Lower leg skin (tissue), 4 donors: ENCODE results near the gene SNAI3. TPM values are rescaled to one million over a fixed set of nuclear protein-coding genes. Genes with fewer than 3 reads are reported as not detected.

Experiments
- DNase-seq, 2 donors: peaks; one replicate each; pipeline ENCODE4 v3.0.0-alpha.2; 2019; ENCODE audit warnings: low spot score in 2 of 2
- H3K4me3 ChIP-seq: fragments of 200-600 bp; sonication (generic); 2 replicates; pipeline ENCODE4 v1.5.1; 2017; ENCODE audit warnings: mild to moderate bottlenecking, low read depth; ENCODE audit not compliant: poor library complexity, severe bottlenecking
- POLR2A ChIP-seq, 2 donors: fragments of 450-650 bp; IDR thresholded peaks; one replicate each; pipeline ENCODE4 v1.6.1; 2016 to 2017; ENCODE audit warnings: antibody characterized with exemption in 2 of 2, mild to moderate bottlenecking in 1 of 2, moderate library complexity in 1 of 2
- WGBS, 2 donors: methylation state at CpG; one replicate each; pipeline ENCODE4 v1.1.5; 2018; 5-methylcytosine and 5-hydroxymethylcytosine counted together
- intact Hi-C: fragments of 100-400 bp; cut with DNase I; formaldehyde crosslinking; loops from one replicate; pipeline ENCODE4 v1.15.0; 2023; ENCODE audit warnings: low total_unique reads
- total RNA-seq, 4 donors: library from RNA; depleted of rRNA; stranded (reverse); fragments of >200 nt; gene quantifications; one replicate each; pipeline ENCODE4 v1.1.0, GENCODE V29; 2016
- TF ChIP-seq, protein P1 (sequence below), 3 donors: fragments of 450-650 bp; IDR thresholded peaks; one replicate each; pipeline ENCODE4 v1.5.1; 2016; ENCODE audit warnings: antibody characterized with exemption in 3 of 3, mild to moderate bottlenecking in 3 of 3, moderate library complexity in 2 of 3

Gene SNAI3
- total RNA-seq, 4 donors from 2014 or later, result 0.17 to 0.81 (median 0.29) TPM

DNA sequence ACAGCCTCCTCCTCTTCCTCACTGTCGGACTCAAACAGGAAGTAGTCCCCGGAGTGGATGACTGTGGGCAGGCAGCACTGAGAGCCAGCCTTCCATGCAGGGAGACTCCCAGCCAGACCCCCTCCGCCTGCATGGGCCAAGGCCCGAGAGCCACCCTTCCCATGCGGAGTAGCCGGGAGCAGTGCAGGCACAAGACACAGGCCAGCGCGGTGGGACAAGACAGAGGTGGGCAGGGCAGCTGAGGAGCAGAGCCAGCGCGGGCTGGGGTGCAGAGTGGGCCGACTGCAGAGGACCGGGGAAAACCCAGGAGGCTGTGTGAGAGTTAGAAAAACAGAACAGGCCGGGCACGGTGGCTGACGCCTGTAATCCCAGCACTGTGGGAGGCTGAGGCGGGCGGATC lies 37.6 kb upstream of the SNAI3 start:
- 90 to 98% methylated on average over 14 to 17 of the region's 17 CpGs for WGBS, 2 donors
- no peak for DNase-seq
- no peak overlapping the region for H3K4me3 ChIP-seq
- intact Hi-C loops, result no loop called here
- TF ChIP-seq, protein P1, sequence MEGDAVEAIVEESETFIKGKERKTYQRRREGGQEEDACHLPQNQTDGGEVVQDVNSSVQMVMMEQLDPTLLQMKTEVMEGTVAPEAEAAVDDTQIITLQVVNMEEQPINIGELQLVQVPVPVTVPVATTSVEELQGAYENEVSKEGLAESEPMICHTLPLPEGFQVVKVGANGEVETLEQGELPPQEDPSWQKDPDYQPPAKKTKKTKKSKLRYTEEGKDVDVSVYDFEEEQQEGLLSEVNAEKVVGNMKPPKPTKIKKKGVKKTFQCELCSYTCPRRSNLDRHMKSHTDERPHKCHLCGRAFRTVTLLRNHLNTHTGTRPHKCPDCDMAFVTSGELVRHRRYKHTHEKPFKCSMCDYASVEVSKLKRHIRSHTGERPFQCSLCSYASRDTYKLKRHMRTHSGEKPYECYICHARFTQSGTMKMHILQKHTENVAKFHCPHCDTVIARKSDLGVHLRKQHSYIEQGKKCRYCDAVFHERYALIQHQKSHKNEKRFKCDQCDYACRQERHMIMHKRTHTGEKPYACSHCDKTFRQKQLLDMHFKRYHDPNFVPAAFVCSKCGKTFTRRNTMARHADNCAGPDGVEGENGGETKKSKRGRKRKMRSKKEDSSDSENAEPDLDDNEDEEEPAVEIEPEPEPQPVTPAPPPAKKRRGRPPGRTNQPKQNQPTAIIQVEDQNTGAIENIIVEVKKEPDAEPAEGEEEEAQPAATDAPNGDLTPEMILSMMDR (IDR thresholded peaks at IDR 0.05), result no peak
- no peak for TF ChIP-seq POLR2A (IDR thresholded peaks at IDR 0.05)

DNA sequence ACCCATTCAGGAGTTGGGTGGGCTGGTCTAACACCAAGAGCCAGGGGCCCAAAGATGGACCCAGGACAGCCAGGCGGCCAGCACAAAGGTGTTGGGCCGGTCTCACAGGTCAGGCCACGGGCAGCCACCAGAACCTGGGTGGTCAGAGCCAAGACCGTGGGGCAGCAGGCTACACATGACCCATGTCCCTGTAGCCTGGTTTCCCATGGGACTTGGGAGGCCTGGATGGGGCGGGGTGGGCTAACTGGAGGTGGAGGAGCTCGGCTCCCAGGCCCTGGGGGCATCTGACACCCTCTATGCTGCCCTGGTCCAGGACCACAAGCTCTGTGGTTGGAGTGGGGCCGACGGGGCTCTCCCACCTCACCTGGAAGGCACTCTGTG lies 37.2 kb upstream of the SNAI3 start:
- no peak for TF ChIP-seq POLR2A (IDR thresholded peaks at IDR 0.05)
- TF ChIP-seq, protein P1 (IDR thresholded peaks at IDR 0.05), result no peak
- DNase-seq, result no peak
- 87 to 91% methylated on average over 6 to 7 of the region's 8 CpGs for WGBS, 2 donors
- intact Hi-C loops, result no loop called here
- no peak overlapping the region for H3K4me3 ChIP-seq

DNA sequence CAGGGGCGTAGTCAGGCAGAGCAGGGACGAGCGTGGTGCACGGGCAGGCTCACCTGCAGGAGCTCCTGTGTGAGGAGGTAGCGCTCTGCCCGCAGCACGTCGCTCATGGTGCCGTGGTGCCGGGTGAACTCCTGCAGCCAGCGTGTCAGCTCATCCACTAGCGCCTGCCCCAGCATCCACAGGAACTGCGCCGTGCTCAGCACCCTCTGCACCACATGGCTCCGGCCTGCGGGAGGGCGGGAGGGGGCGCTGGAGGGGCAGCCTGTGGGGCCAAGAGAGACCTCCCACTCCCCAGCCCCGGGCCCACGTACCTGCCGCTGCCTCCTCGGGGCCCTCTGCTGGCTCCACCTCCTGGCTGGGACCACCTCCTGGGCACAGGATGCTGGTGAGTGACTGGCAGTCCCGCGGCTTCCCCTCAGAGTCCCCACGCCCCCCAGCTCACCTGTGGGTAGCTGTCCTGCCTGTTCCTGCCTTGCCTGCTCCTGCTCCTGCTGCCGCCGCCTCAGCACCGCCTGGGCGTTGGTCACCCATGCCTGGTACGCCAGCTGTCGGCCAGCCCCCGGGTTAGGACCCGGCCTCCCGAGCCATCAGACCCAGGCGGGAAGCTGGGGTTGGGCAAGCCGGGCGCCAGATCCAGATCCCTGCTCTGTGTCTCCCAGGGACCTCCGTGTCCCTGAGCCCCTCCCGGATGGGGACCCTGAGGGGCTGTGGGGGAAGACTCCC lies 36.6 kb upstream of the SNAI3 start:
- 96 to 98% methylated on average over 25 to 33 of the region's 39 CpGs for WGBS, 2 donors
- H3K4me3 ChIP-seq, result no peak overlapping the region
- DNase-seq, result no peak
- intact Hi-C loops, result no loop called here
- no peak for TF ChIP-seq POLR2A (IDR thresholded peaks at IDR 0.05)

DNA sequence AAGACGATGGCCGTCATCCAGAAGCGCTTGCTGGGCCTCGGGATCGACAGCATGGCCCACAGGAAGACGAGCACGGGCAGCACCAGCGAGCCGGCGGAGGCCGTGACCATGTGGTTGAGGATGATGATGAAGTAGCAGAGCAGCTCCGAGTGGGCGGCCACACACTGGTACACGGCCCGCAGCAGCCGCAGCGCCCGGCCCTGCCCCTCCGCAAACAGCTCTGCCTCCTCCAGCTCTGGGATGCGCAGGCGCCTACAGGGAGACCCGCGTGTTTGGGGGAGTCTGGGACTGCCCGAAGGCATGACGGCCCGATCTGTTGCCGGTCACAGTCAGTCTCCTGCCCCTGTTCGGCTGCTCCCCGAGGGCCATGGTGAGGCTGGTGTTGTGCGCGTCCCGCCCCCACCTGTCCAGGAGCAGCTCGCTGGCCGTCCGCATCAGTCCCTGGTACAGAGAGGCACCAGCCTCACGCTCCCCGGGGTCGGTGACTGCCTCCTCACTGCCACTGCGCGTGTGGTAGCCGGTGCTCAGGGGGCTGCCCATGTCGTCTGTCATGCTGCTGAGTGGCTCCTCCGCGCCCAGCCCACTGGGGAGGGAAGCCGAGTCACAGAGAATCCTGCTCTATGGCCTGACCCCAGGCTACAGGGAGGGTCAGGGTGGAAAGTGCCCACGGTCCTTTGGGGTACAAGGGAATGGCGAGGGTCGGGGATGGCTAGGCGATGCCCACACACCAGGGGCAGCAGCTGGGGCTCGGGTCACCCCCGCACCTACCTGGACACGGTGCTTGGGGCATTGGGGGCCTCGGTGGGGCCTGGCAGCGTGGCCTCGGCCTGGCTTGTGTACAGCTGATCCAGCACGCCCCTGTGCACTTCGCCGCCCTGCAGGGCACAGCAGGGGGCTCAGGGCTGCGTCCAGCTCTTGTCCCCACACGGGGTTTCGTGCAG lies 35.8 kb upstream of the SNAI3 start:
- 93 to 95% methylated on average over 44 to 47 of the region's 61 CpGs for WGBS, 2 donors
- intact Hi-C loops, result no loop called here
- DNase-seq, result no peak
- H3K4me3 ChIP-seq, result no peak overlapping the region
- TF ChIP-seq POLR2A (IDR thresholded peaks at IDR 0.05), result no peak
- TF ChIP-seq, protein P1 (IDR thresholded peaks at IDR 0.05), result no peak

DNA sequence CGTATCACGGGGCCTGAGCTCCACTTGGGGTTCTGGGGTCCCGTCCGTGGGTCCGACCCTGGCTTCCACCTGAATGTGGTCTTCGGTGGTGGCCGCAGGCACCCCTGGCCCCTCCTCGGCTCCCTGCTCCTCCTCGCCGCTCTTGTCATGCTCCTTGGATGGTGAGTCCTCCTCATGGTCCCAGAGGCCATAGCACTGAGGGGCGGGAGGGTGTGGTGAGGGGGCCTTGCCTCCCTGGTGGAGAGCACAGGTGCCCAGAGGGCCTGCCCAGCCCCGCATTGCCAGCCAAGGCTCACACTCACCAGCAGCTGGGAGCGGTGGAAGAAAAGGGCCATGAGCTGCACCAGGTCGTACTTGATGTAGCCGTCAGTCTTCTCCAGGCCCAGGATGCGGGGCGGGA lies 34.9 kb upstream of the SNAI3 start:
- intact Hi-C loops, result no loop called here
- TF ChIP-seq POLR2A (IDR thresholded peaks at IDR 0.05), result no peak
- TF ChIP-seq, protein P1 (IDR thresholded peaks at IDR 0.05), result no peak
- no peak for DNase-seq
- no peak overlapping the region for H3K4me3 ChIP-seq
- 97 to 98% methylated on average over 17 of the region's 17 CpGs for WGBS, 2 donors

DNA sequence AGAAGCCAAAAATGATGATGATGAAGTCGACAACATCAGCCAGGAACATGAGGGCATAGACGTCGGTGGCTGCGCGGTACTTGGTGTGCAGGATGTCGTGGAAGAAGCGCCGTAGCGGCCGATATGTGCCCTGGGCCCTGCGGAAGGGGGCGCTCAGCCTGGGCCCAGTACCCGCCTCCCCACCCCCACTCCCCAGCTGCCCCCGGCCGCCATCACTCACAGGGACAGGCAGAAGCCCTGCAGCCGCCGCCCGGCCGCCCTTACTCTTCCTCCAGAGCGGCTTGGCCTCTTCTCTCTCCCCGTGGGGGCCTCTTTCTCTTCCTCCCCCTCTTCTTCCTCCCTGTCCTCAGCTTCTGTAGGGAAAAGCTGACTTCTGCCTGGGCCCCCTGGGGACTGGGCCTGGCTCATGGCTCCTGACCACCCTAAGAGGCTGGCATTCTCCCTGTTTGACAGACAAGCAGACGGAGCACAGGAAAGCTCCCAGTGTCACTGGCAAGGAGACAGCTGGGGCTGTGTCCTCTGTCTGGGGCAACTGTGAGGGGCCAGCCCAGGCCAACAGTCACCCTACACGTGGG lies 34.2 kb upstream of the SNAI3 start:
- no peak overlapping the region for H3K4me3 ChIP-seq
- 89 to 92% methylated on average over 22 to 23 of the region's 23 CpGs for WGBS, 2 donors
- no peak for TF ChIP-seq POLR2A (IDR thresholded peaks at IDR 0.05)
- TF ChIP-seq, protein P1 (IDR thresholded peaks at IDR 0.05), result no peak
- no peak for DNase-seq
- intact Hi-C loops, result no loop called here
